HepG2 (cell line): ENCODE measurements around the gene HDDC3. TPM values are rescaled to one million over a fixed set of nuclear protein-coding genes. Genes with fewer than 3 reads are reported as not detected.

Experiments used
- ATAC-seq: fragments of 200-7000 bp; cut with Tn5 transposase; 3 replicates; pipeline ENCODE4 v1.9.1; 2020; ENCODE audit warnings: mild to moderate bottlenecking, moderate library complexity
- BruUV-seq: library from RNA; stranded (reverse); fragments of 400-500 nt; replicated peaks from 2 replicates; lab custom pipeline; 2021; lab: Mats Ljungman, UMichigan
- CTCF ChIA-PET: fragments of 300-600 bp; formaldehyde crosslinking; extraction: SDS; loops from one replicate; lab custom pipeline; 2021; ENCODE audit warnings: low total read pairs, inconsistent platforms, low intra/inter-chr PET ratio; lab: Yijun Ruan, JAX
- POLR2A ChIA-PET: fragments of 350-600 bp; sonication (Branson Sonifier 250); formaldehyde crosslinking; loops from one replicate; lab custom pipeline; 2020; ENCODE audit warnings: antibody characterized with exemption, inconsistent platforms; lab: Yijun Ruan, JAX
- DNase-seq: peaks from one replicate; pipeline ENCODE4 v3.0.0-alpha.2; 2015; ENCODE audit warnings: low spot score
- FAIRE-seq: peaks from 3 replicates; lab custom pipeline; 2011; peaks lifted over from hg19 to GRCh38; lab: Jason Lieb, UNC
- H2AFZ ChIP-seq: one replicate; pipeline ENCODE4 v1.6.1; 2011; ENCODE audit warnings: low read length, inconsistent platforms
- H3K27ac ChIP-seq: fragments of 300-600 bp; 3 replicates; pipeline ENCODE4 v1.8.0; 2011; ENCODE audit warnings: mixed run types, mild to moderate bottlenecking, mixed read lengths, low read length, inconsistent platforms; ENCODE audit not compliant: insufficient read depth; ENCODE audit errors: extremely low read length
- H3K27me3 ChIP-seq, 2 experiments: fragments of 200-600 bp in 1 of 2; 2 replicates in 1 of 2; 3 replicates in 1 of 2; pipeline versions ENCODE4 v1.6.0 to v1.8.0; 2011; ENCODE audit warnings: low read length in 2 of 2, mild to moderate bottlenecking in 2 of 2, moderate library complexity in 2 of 2, inconsistent platforms in 1 of 2; ENCODE audit not compliant: insufficient read depth in 2 of 2, control insufficient read depth in 1 of 2
- H3K36me3 ChIP-seq, 2 experiments: fragments of 200-600 bp in 1 of 2; replicated peaks in 1 of 2; 2 replicates in 1 of 2; 3 replicates in 1 of 2; pipeline versions ENCODE4 v1.5.1 to v1.8.0; 2011; ENCODE audit warnings: low read length in 2 of 2, inconsistent platforms in 1 of 2; ENCODE audit not compliant: insufficient read depth in 2 of 2, control insufficient read depth in 1 of 2
- H3K4me1 ChIP-seq: 2 replicates; pipeline ENCODE4 v1.5.1; 2012; ENCODE audit warnings: low read length, inconsistent platforms; ENCODE audit not compliant: insufficient read depth
- H3K4me2 ChIP-seq: 2 replicates; pipeline ENCODE4 v1.6.0; 2011; ENCODE audit warnings: low read depth, low read length, inconsistent platforms
- H3K4me3 ChIP-seq, 3 experiments: fragments of 200-600 bp in 1 of 3; sonication (generic), shearing (Covaris generic) in 1 of 3; replicated peaks in 1 of 3; 2 replicates each; pipeline ENCODE4 v1.5.1; 2011 to 2016; ENCODE audit warnings: low read length in 3 of 3, inconsistent platforms in 2 of 3, low read depth in 2 of 3, mild to moderate bottlenecking in 2 of 3, control low read depth in 1 of 3, mixed read lengths in 1 of 3; ENCODE audit not compliant: insufficient read depth in 1 of 3
- H3K79me2 ChIP-seq: one replicate; pipeline ENCODE4 v1.6.1; 2011; ENCODE audit warnings: low read length, inconsistent platforms; ENCODE audit not compliant: insufficient read depth
- H3K9ac ChIP-seq: 2 replicates; pipeline ENCODE4 v1.6.0; 2011; ENCODE audit warnings: mild to moderate bottlenecking, low read depth, low read length, inconsistent platforms; ENCODE audit not compliant: insufficient read depth
- H3K9me3 ChIP-seq: 2 replicates; pipeline ENCODE4 v1.5.1; 2012; ENCODE audit warnings: mild to moderate bottlenecking, low read length
- H4K20me1 ChIP-seq: 2 replicates; pipeline ENCODE4 v1.6.0; 2011; ENCODE audit warnings: inconsistent platforms, mild to moderate bottlenecking, low read length, moderate library complexity; ENCODE audit not compliant: insufficient read depth
- AFF4 ChIP-seq: sonication (generic); formaldehyde crosslinking; IDR thresholded peaks from 2 replicates; pipeline ENCODE4 v1.4.0; 2020; ENCODE audit warnings: missing genetic modification reagents
- CBX5 ChIP-seq: sonication (generic); formaldehyde crosslinking; IDR thresholded peaks from 2 replicates; pipeline ENCODE4 v1.4.0; 2020; ENCODE audit warnings: missing genetic modification reagents, borderline replicate concordance
- PHB2 ChIP-seq: fragments of 450-650 bp; IDR thresholded peaks from 2 replicates; pipeline ENCODE4 v1.6.1; 2018; ENCODE audit not compliant: partially characterized antibody
- SALL1 ChIP-seq: sonication (generic); formaldehyde crosslinking; IDR thresholded peaks from 2 replicates; pipeline ENCODE4 v1.8.0; 2022; ENCODE audit warnings: mild to moderate bottlenecking, missing genetic modification reagents
- ZBTB1 ChIP-seq: sonication (generic); formaldehyde crosslinking; IDR thresholded peaks from 2 replicates; pipeline ENCODE4 v1.4.0; 2020; ENCODE audit warnings: missing genetic modification reagents, borderline replicate concordance
- ZBTB8A ChIP-seq: sonication (generic); formaldehyde crosslinking; IDR thresholded peaks from 2 replicates; pipeline ENCODE4 v1.4.0; 2020; ENCODE audit warnings: mild to moderate bottlenecking, low read depth, missing genetic modification reagents, borderline replicate concordance
- ZNF253 ChIP-seq: sonication (generic); formaldehyde crosslinking; IDR thresholded peaks from 2 replicates; pipeline ENCODE4 v1.8.0; 2022; ENCODE audit warnings: mild to moderate bottlenecking, missing genetic modification reagents, borderline replicate concordance
- ZNF607 ChIP-seq: sonication (generic); formaldehyde crosslinking; IDR thresholded peaks from 2 replicates; pipeline ENCODE4 v1.5.1; 2020; ENCODE audit warnings: missing genetic modification reagents, mild to moderate bottlenecking, borderline replicate concordance
- ZNF713 ChIP-seq: sonication (generic); formaldehyde crosslinking; IDR thresholded peaks from 2 replicates; pipeline ENCODE4 v1.4.0; 2020; ENCODE audit warnings: mild to moderate bottlenecking, missing genetic modification reagents
- WGBS: methylation state at CpG from one replicate; pipeline ENCODE4 v1.1.6; 2017; ENCODE audit warnings: low lambda C conversion rate; 5-methylcytosine and 5-hydroxymethylcytosine counted together
- in situ Hi-C: cut with HindIII; loops from 2 replicates; pipeline ENCODE4 v1.10.0; 2017; ENCODE audit warnings: low pct_unique_long_range_greater_than_20kb; ENCODE audit not compliant: extremely low pct_ligation_motif_present
- intact Hi-C: fragments of 100-400 bp; cut with micrococcal nuclease; formaldehyde crosslinking; loops from one replicate; pipeline ENCODE4 v1.10.0; 2022; ENCODE audit not compliant: unreplicated experiment
- polyA plus RNA-seq, 8 experiments: library from polyadenylated mRNA; depleted of rRNA in 3 of 8; stranded (reverse) in 7 of 8; unstranded in 1 of 8; fragments of >200 nt; fragmentation: Illumina TruSeq in 4 of 8; extraction: Trizol in 4 of 8; gene quantifications; 2 replicates each; pipeline versions ENCODE4 v1.2.1 to v1.2.3, GENCODE V29; 2011 to 2016; ENCODE audit warnings: low read depth in 4 of 8, missing spikeins in 1 of 8, mixed read lengths in 1 of 8; ENCODE audit not compliant: insufficient read depth in 1 of 8
- total RNA-seq, 5 experiments: library from RNA; depleted of rRNA; stranded (reverse); fragments of >200 nt; fragmentation: Illumina TruSeq; extraction: Trizol; gene quantifications; 2 replicates each; pipeline ENCODE4 v1.2.3, GENCODE V29; 2016; ENCODE audit warnings: low read depth in 1 of 5

HDDC3 gene
- total and polyA plus RNA-seq, 2 of the 13 experiments (the other 11 are each of a cell fraction or from before 2014, with no cell fraction given): 18.7 to 28.3 TPM

GRCh38 chr15:90895571-90896117 is 36.7 kb downstream of the HDDC3 start:
- Histone ChIP-seq H3K36me3 (no peaks in the 10 kb centered on the region), H4K20me1 (no peaks in the 10 kb centered on the region), H3K4me3 (no peak overlapping the region), H3K9ac (no peak overlapping the region), H3K4me2 (no peak overlapping the region), H2AFZ (no peak overlapping the region), H3K4me1 (no peaks in the 10 kb centered on the region), H3K79me2 (no peaks in the 10 kb centered on the region), H3K27ac (no peak overlapping the region), H3K27me3 (no peaks in the 10 kb centered on the region; a peak in 2 of 5 replicates), H3K9me3 (no peaks in the 10 kb centered on the region)
- no peak for FAIRE-seq
- ChIA-PET POLR2A (no interaction called here), CTCF (no interaction called here)
- TF ChIP-seq ZNF713 (no peak), ZNF253 (CRISPR knock-in tag) (no peak), ZNF607 (CRISPR knock-in tag) (no peak), PHB2 (no peak), ZBTB1 (CRISPR knock-in tag) (no peak), CBX5 (CRISPR knock-in tag) (no peak), SALL1 (CRISPR knock-in tag) (no peak), AFF4 (no peak), ZBTB8A (CRISPR knock-in tag) (no peak)
- no peak for DNase-seq
- no peak for ATAC-seq
- no TSS peak for BruUV-seq
- intact Hi-C loops: no loop called here
- 87% methylated on average over 6 of the region's 10 CpGs for WGBS
- in situ Hi-C loops: no loop called here
